A549 (cell line): ENCODE results near the gene DLG2. TPM values are rescaled to one million over a fixed set of nuclear protein-coding genes. Genes with fewer than 3 reads are reported as not detected.

Experiments
- ATAC-seq, 2 experiments: fragments of 200-7000 bp in 1 of 2; fragments of >200 bp in 1 of 2; cut with Nextera tagmentation in 1 of 2; cut with Tn5 transposase in 1 of 2; 3 replicates each; pipeline versions ENCODE4 v1.8.0 to v1.9.1; 2018 to 2020; ENCODE audit warnings: mild to moderate bottlenecking in 1 of 2, moderate library complexity in 1 of 2
- CTCF ChIA-PET: fragments of 300-600 bp; sonication (Branson Sonifier 250); formaldehyde crosslinking; extraction: SDS; loops from one replicate; lab custom pipeline; 2021; ENCODE audit warnings: antibody characterized with exemption, inconsistent platforms; lab: Yijun Ruan, JAX
- POLR2A ChIA-PET: fragments of 350-600 bp; formaldehyde crosslinking; extraction: SDS; loops from one replicate; lab custom pipeline; 2021; ENCODE audit warnings: antibody characterized with exemption, inconsistent platforms; lab: Yijun Ruan, JAX
- DNase-seq, 2 experiments: peaks; one replicate each; pipeline versions ENCODE4 v3.0.0 to v3.0.0-alpha.2; 2011 to 2016; ENCODE audit warnings: low read depth in 1 of 2, low spot score in 1 of 2
- FAIRE-seq: peaks from 2 replicates; lab custom pipeline; 2011; peaks lifted over from hg19 to GRCh38; lab: Jason Lieb, UNC
- H3K27ac ChIP-seq, 2 experiments: fragments of >200 bp; sonication (Bioruptor Twin); formaldehyde crosslinking; 3 replicates each; pipeline ENCODE4 v1.5.1; 2016 to 2017
- H3K4me1 ChIP-seq: fragments of >200 bp; sonication (Bioruptor Twin); formaldehyde crosslinking; 3 replicates; pipeline ENCODE4 v1.6.1; 2016
- H3K4me2 ChIP-seq: fragments of >200 bp; sonication (Bioruptor Twin); formaldehyde crosslinking; 3 replicates; pipeline ENCODE4 v1.6.1; 2016
- H3K4me3 ChIP-seq: fragments of >200 bp; sonication (Bioruptor Twin); formaldehyde crosslinking; 3 replicates; pipeline ENCODE4 v1.5.1; 2016
- H3K9me3 ChIP-seq: fragments of >200 bp; sonication (Bioruptor Twin); formaldehyde crosslinking; 3 replicates; pipeline ENCODE4 v1.6.1; 2016
- CBX8 ChIP-seq: fragments of 200-600 bp; sonication (generic); IDR thresholded peaks from 2 replicates; pipeline ENCODE4 v1.6.1; 2016
- CEBPB ChIP-seq, 2 experiments: fragments of >200 bp in 1 of 2; sonication (Bioruptor Twin) in 1 of 2; formaldehyde crosslinking in 1 of 2; IDR thresholded peaks; 2 replicates each; pipeline ENCODE4 v1.6.1; 2012 to 2016
- CHD4 ChIP-seq: fragments of 200-600 bp; sonication (generic); IDR thresholded peaks from 2 replicates; pipeline ENCODE4 v1.6.1; 2016; ENCODE audit warnings: antibody characterized with exemption, mild to moderate bottlenecking, borderline replicate concordance
- CTCF ChIP-seq: fragments of >200 bp; sonication (Bioruptor Twin); formaldehyde crosslinking; IDR thresholded peaks from 3 replicates; pipeline ENCODE4 v1.5.1; 2016
- E2F6 ChIP-seq: IDR thresholded peaks from 2 replicates; pipeline ENCODE4 v1.6.1; 2012; ENCODE audit warnings: low read depth, borderline replicate concordance
- EHF ChIP-seq: fragments of 250-450 bp; sonication (Bioruptor Pico); IDR thresholded peaks from 2 replicates; pipeline ENCODE4 v1.5.0; 2020; ENCODE audit warnings: mild to moderate bottlenecking
- EHMT2 ChIP-seq: fragments of 200-600 bp; sonication (generic); IDR thresholded peaks from 2 replicates; pipeline ENCODE4 v1.6.1; 2016; ENCODE audit warnings: antibody characterized with exemption, low read depth, mild to moderate bottlenecking, moderate library complexity
- EP300 ChIP-seq, 2 experiments: fragments of >200 bp; sonication (Bioruptor Twin); formaldehyde crosslinking; IDR thresholded peaks; 2 replicates in 1 of 2; 3 replicates in 1 of 2; pipeline ENCODE4 v1.6.1; 2016 to 2017
- FOXS1 ChIP-seq: fragments of 250-450 bp; sonication (Bioruptor Pico); IDR thresholded peaks from 2 replicates; pipeline ENCODE4 v1.5.0; 2020; ENCODE audit warnings: mild to moderate bottlenecking, moderate library complexity
- JUN ChIP-seq, 2 experiments: fragments of >200 bp; sonication (Bioruptor Twin); formaldehyde crosslinking; IDR thresholded peaks; 2 replicates in 1 of 2; 3 replicates in 1 of 2; pipeline ENCODE4 v1.6.1; 2016 to 2017
- KDM1A ChIP-seq: fragments of 200-600 bp; sonication (generic); IDR thresholded peaks from 2 replicates; pipeline ENCODE4 v1.6.1; 2016; ENCODE audit warnings: low read depth, mild to moderate bottlenecking
- PHF8 ChIP-seq: fragments of 200-600 bp; sonication (generic); IDR thresholded peaks from 2 replicates; pipeline ENCODE4 v1.6.1; 2016; ENCODE audit warnings: low read depth, mild to moderate bottlenecking, antibody characterized with exemption, moderate library complexity, borderline replicate concordance
- POLR2A ChIP-seq: IDR thresholded peaks from 2 replicates; pipeline ENCODE4 v1.6.1; 2012; ENCODE audit warnings: mild to moderate bottlenecking, low read length
- REST ChIP-seq: fragments of 200-600 bp; sonication (generic); IDR thresholded peaks from 2 replicates; pipeline ENCODE4 v1.6.1; 2016; ENCODE audit warnings: antibody characterized with exemption, mild to moderate bottlenecking, moderate library complexity
- RNF2 ChIP-seq: fragments of 200-600 bp; sonication (generic); IDR thresholded peaks from 2 replicates; pipeline ENCODE4 v1.6.1; 2016; ENCODE audit warnings: low read depth, mild to moderate bottlenecking, antibody characterized with exemption, moderate library complexity, borderline replicate concordance
- SREBF2 ChIP-seq: fragments of 450-650 bp; IDR thresholded peaks from 2 replicates; pipeline ENCODE4 v1.6.1; 2014; ENCODE audit warnings: mild to moderate bottlenecking, moderate library complexity
- TFCP2L1 ChIP-seq: fragments of 250-450 bp; sonication (Bioruptor Pico); IDR thresholded peaks from 2 replicates; pipeline ENCODE4 v1.5.0; 2021; ENCODE audit warnings: mild to moderate bottlenecking
- ZC3H11A ChIP-seq: fragments of 450-650 bp; IDR thresholded peaks from 2 replicates; pipeline ENCODE4 v1.6.1; 2014; ENCODE audit warnings: antibody characterized with exemption, mild to moderate bottlenecking
- ZSCAN20 ChIP-seq: fragments of 250-450 bp; sonication (Bioruptor Pico); IDR thresholded peaks from 2 replicates; pipeline ENCODE4 v1.8.0; 2022; ENCODE audit warnings: mild to moderate bottlenecking, moderate library complexity
- WGBS: methylation state at CpG from one replicate; pipeline ENCODE4 v1.1.6; 2017; ENCODE audit errors: missing lambda C conversion rate; 5-methylcytosine and 5-hydroxymethylcytosine counted together
- polyA plus RNA-seq, 4 experiments: library from polyadenylated mRNA; depleted of rRNA in 3 of 4; stranded (reverse); fragments of >200 nt; fragmentation: RNase III in 1 of 4; extraction: RNeasy Plus Mini Kit Qiagen cat#74134 plus additional on column Dnase treatment in 1 of 4; gene quantifications; 2 replicates in 3 of 4; 3 replicates in 1 of 4; pipeline ENCODE4 v1.2.3, GENCODE V29; 2011 to 2017
- TF ChIP-seq, protein P1 (sequence below): IDR thresholded peaks from 2 replicates; pipeline ENCODE4 v1.6.1; 2012

The DLG2 gene
- polyA plus RNA-seq, 2 of the 4 experiments (the other 2 are of a cell fraction): 0.26 to 0.79 TPM

- TF ChIP-seq E2F6: no peak
- no peak for TF ChIP-seq RNF2
- no peak for TF ChIP-seq CEBPB (IDR thresholded peaks at IDR 0.05)
- TF ChIP-seq CBX8: no peak
- TF ChIP-seq SREBF2: no peak
- TF ChIP-seq, all 56 proteins: peak for 0
- ChIA-PET POLR2A (no interaction called here), CTCF (interaction anchor here (3.1 kb wide), 1 partner anchor 12 kb away, joined by 11 read pairs; the partner anchor contains the start of gene CREBZF)
- H3K4me3 ChIP-seq: no peak overlapping the region
- no peaks in the 10 kb centered on the region for H3K9me3 ChIP-seq
- FAIRE-seq (no peak), ATAC-seq (no peak), DNase-seq (no peak)
- WGBS: 75% methylated on average over 3 of the region's 3 CpGs
- no peak overlapping the region for H3K27ac ChIP-seq
- peaks cover 17% of the 10 kb centered on the region; the same call in 2 of the 3 replicates for H3K4me1 ChIP-seq
- no peak overlapping the region for H3K4me2 ChIP-seq
These were observed 25.8 kb upstream of the DLG2 start for GRCh38 chr11:85652786-85653447.

- Histone ChIP-seq H3K4me3 (no peak overlapping the region), H3K4me1 (peaks cover 21% of the 10 kb centered on the region; the same call in 2 of the 3 replicates), H3K4me2 (no peak overlapping the region), H3K9me3 (no peaks in the 10 kb centered on the region), H3K27ac (no peak overlapping the region)
- WGBS: 90% methylated on average over 1 of the region's 1 CpG
- ChIA-PET CTCF (interaction anchor here (3.1 kb wide), 1 partner anchor 13 kb away, joined by 11 read pairs; the partner anchor contains the start of gene CREBZF), POLR2A (interaction anchor here (1.2 kb wide), 1 partner anchor 23 kb away, joined by 3 read pairs; the partner anchor contains the start of gene TMEM126B)
- no peak for FAIRE-seq
- TF ChIP-seq EHMT2: no peak
- TF ChIP-seq POLR2A: no peak
- TF ChIP-seq CTCF: no peak
- TF ChIP-seq PHF8: no peak
- TF ChIP-seq ZC3H11A: no peak
- no peak for TF ChIP-seq KDM1A
- no peak for TF ChIP-seq EHF (CRISPR knock-in tag)
- no peak for TF ChIP-seq CBX8
- TF ChIP-seq EP300 (IDR thresholded peaks at IDR 0.05): no peak
- no peak for TF ChIP-seq REST
- no peak for TF ChIP-seq TFCP2L1 (CRISPR knock-in tag)
- TF ChIP-seq RNF2: no peak
- TF ChIP-seq CHD4: no peak
- TF ChIP-seq JUN (IDR thresholded peaks at IDR 0.05): no peak
- TF ChIP-seq, protein P1, sequence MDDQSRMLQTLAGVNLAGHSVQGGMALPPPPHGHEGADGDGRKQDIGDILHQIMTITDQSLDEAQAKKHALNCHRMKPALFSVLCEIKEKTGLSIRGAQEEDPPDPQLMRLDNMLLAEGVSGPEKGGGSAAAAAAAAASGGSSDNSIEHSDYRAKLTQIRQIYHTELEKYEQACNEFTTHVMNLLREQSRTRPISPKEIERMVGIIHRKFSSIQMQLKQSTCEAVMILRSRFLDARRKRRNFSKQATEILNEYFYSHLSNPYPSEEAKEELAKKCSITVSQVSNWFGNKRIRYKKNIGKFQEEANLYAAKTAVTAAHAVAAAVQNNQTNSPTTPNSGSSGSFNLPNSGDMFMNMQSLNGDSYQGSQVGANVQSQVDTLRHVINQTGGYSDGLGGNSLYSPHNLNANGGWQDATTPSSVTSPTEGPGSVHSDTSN: no peak
- TF ChIP-seq ZSCAN20: no peak
- TF ChIP-seq FOXS1 (CRISPR knock-in tag): no peak
- ATAC-seq: no peak
- no peak for DNase-seq
These were observed 24.0 kb upstream of the DLG2 start for GRCh38 chr11:85651118-85651517.
